Urinary bladder (tissue), 4 donors: ENCODE measurements around the gene RAP1A. TPM values are rescaled to one million over a fixed set of nuclear protein-coding genes. Genes with fewer than 3 reads are reported as not detected.
"Not testable (repeated sequence)": the region's sequence is repeated elsewhere in the genome, so short reads cannot be mapped to it uniquely, and the experiment has no call there.

Experiments used
- DNase-seq: peaks from one replicate; pipeline ENCODE4 v3.0.0-alpha.2; 2015; ENCODE audit errors: extremely low spot score
- H3K27ac ChIP-seq: one replicate; pipeline ENCODE4 v1.5.1; 2013; ENCODE audit warnings: low read depth, mild to moderate bottlenecking, moderate library complexity
- H3K36me3 ChIP-seq: one replicate; pipeline ENCODE4 v1.6.1; 2013; ENCODE audit warnings: mild to moderate bottlenecking, moderate library complexity; ENCODE audit not compliant: insufficient read depth
- H3K4me1 ChIP-seq: one replicate; pipeline ENCODE4 v1.6.1; 2013; ENCODE audit warnings: mild to moderate bottlenecking, moderate library complexity; ENCODE audit not compliant: insufficient read depth
- H3K4me3 ChIP-seq: one replicate; pipeline ENCODE4 v1.5.1; 2013; ENCODE audit warnings: low read depth, low read length
- WGBS: extraction: QIAGEN DNeasy Blood & Tissue Kit; methylation state at CpG from one replicate; pipeline ENCODE4 v1.1.7; 2013; 5-methylcytosine and 5-hydroxymethylcytosine counted together
- polyA plus RNA-seq: library from polyadenylated mRNA; stranded (reverse); fragments of 200-250 nt; gene quantifications from one replicate; pipeline ENCODE4 v1.2.3, GENCODE V29; 2013
- total RNA-seq: library from RNA; depleted of rRNA; stranded (reverse); fragments of >200 nt; gene quantifications from one replicate; pipeline ENCODE4 v1.2.3, GENCODE V29; 2014
- donor health status: healthy with polysubstance abuse.
- donor health status: healthy.

RAP1A gene
- total and polyA plus RNA-seq, 2 donors: 89.8 to 199 TPM

DNA sequence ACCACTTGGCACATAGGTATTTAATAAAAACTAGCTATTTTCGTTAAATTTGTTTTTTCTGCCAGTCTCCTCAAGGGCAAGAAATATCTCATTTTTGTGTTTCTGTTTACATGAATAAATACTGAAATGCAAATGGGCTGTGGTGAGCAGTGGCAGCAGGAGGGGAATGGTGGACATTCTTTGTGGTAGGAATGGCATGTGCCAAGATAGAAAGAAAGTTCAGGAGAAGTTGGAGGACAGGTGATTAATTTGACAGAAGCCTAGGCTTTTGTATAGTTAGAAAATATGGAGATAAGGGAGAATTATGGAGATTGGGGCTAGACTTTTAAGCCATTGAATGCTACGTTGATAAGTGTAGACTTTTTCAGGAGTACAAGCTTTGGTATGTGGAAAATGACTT is 8.6 kb downstream of the RAP1A start:
- no peak overlapping the region for H3K4me3 ChIP-seq
- no peaks in the 10 kb centered on the region for H3K4me1 ChIP-seq
- H3K27ac ChIP-seq: no peak overlapping the region
- no peak for DNase-seq
- peaks cover 2% of the 10 kb centered on the region for H3K36me3 ChIP-seq
- WGBS: 45% methylated on average over 2 of the region's 2 CpGs

DNA sequence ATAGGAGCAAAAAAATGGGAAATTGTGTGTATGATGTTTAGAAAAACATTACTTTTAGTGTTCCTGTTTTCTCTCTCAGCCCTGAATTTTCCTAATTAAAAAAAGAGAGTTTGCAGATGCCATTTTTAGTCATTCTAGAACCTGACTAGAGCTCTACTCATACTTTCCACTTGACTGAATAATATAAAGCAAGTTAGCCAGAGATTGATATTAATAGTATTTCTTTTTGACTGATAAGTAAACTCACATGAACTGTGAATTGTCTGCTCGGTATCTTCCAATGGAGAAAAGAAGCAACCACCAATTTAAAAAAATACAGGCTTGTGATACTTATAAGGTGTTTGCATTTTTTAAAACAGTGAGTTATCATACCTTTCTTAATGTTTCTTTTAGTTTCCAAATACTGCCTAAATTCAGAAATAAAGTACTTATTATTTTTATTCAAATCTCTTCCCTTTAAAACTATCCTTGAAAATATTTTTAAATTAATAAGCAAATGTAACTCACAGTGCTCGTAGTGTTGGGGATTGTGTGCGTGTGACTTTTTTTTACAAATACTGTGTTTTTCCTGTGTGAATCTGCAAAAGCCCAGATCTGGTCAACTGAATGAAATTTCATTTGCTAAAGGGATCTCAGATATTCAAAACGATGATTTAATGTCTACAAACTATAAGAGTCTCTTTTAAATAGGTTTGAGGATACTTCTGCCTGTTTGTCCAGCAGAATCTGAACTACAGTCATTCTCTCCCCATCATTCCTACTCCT is 9.8 kb downstream of the RAP1A start:
- peaks cover 2% of the 10 kb centered on the region for H3K36me3 ChIP-seq
- DNase-seq: no peak
- no peak overlapping the region for H3K27ac ChIP-seq
- 70% methylated on average over 4 of the region's 4 CpGs for WGBS
- no peaks in the 10 kb centered on the region for H3K4me1 ChIP-seq
- H3K4me3 ChIP-seq: no peak overlapping the region

DNA sequence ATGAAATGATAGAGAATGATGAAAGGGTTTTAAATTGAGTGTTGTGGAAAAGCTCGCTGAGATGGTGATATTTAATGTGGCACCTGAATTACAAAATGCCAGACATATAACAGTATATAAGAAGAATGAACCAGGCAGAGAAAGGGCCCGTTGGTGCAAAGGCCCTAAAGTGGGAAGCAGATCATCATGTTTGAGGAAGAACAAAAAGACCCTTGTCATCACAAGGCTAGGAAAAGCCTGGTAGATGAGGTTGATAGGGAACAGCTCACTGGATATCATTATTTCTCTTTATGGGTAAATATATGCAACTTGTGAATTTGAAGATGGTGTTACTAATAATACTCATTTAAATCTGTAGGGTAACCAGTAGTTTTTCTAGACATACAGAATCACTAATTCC is 11.0 kb downstream of the RAP1A start:
- 79% methylated on average over 2 of the region's 2 CpGs for WGBS
- H3K36me3 ChIP-seq: peaks cover 2% of the 10 kb centered on the region
- H3K27ac ChIP-seq: no peak overlapping the region
- no peak for DNase-seq
- no peaks in the 10 kb centered on the region for H3K4me1 ChIP-seq
- H3K4me3 ChIP-seq: no peak overlapping the region

GRCh38 chr1:111631502-111631901 is 11.9 kb downstream of the RAP1A start:
- Histone ChIP-seq H3K27ac (no peak overlapping the region), H3K36me3 (peaks cover 2% of the 10 kb centered on the region), H3K4me1 (no peaks in the 10 kb centered on the region), H3K4me3 (no peak overlapping the region)
- WGBS: 72% methylated on average over 2 of the region's 2 CpGs
- DNase-seq: no peak

- not testable (repeated sequence) for H3K4me3 ChIP-seq, H3K27ac ChIP-seq, H3K36me3 ChIP-seq, DNase-seq, H3K4me1 ChIP-seq
- WGBS: 94% methylated on average over 4 of the region's 4 CpGs
Observed at GRCh38 chr1:111632771-111633170, 13.2 kb downstream of the RAP1A start.

DNA sequence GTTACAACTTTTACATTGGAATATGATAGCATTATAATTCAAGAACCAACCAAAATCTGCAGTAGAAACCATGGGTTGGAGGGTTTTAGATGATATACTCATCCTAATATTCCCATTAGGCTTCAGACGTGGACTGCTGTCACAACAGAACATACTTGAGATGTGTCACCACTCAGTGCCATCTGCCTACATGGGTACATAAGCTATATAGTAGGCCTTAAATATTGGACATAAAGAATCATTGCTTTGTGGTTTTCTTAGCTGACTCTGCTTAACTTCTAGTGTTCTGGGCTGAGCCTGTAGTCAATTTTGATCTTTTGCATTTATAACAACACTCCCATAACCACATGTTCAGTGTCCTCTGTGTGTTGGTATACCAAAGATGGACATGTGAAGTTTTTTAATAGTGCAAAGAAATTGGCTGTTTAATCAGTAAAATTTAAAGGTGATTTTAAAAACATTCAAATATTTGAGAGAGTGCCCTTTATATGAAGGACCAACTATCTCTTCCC is 14.2 kb downstream of the RAP1A start:
- WGBS: 49% methylated on average over 1 of the region's 1 CpG
- no peaks in the 10 kb centered on the region for H3K4me1 ChIP-seq
- no peaks in the 10 kb centered on the region for H3K36me3 ChIP-seq
- no peak overlapping the region for H3K4me3 ChIP-seq
- no peak overlapping the region for H3K27ac ChIP-seq
- no peak for DNase-seq

DNA sequence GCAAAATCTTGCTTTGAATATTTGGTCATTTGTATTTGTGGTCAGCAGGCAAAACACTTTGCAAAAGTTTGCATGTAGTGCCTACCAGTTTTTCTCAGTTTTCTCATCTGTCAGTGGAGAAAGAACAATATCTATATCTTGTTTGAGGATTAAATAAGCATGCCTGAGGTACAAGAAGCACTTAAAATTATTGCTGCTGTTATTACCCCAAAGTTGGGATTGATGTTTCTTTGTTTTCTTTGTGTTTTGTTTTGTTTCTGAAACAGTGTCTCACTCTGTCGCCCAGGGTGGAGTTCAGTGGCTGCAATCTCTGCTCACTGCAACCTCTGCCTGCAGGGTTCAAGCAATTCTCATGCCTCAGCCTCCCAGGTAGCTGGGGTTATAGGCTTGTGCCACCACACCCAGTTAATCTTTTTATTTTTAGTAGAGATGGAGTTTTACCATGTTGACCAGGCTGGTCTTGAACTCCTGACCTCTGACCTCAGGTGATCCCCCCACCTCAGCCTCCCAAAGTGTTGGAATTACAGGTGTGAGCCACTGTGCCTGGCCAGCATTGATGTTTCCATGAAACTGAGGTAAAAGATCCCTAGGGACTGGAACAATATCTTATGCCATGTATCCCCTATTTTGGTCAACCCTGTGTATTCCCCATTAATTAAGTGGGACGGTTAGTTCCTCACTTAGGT is 15.9 kb downstream of the RAP1A start:
- no peak overlapping the region for H3K27ac ChIP-seq
- H3K4me1 ChIP-seq: no peaks in the 10 kb centered on the region
- H3K36me3 ChIP-seq: no peaks in the 10 kb centered on the region
- DNase-seq: no peak
- WGBS: 69% methylated on average over 2 of the region's 2 CpGs
- H3K4me3 ChIP-seq: no peak overlapping the region

DNA sequence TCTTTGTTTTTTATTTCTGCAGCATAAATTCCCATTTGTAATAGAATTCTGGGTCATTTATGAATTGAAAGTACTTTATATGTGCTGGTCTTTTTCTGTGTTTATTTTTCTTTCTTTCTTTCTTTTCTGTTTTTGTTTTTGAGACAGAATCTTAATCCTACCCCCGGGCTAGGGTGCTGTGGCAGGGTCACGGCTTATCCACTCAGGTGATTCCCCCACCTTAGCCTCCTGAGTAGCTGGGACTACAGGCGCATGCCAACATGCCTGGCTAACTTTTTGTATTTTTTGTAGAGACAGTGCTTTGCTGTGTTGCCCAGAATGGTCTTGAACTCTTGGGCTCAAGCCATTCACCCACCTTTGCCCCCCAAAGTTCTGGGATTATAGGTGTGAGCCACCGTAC is 18.7 kb downstream of the RAP1A start:
- WGBS: 84% methylated on average over 4 of the region's 4 CpGs
- no peaks in the 10 kb centered on the region for H3K4me1 ChIP-seq
- H3K36me3 ChIP-seq: no peaks in the 10 kb centered on the region
- no peak overlapping the region for H3K27ac ChIP-seq
- H3K4me3 ChIP-seq: no peak overlapping the region
- no peak for DNase-seq

GRCh38 chr1:111639602-111640198 is 20.1 kb downstream of the RAP1A start:
- WGBS: 71% methylated on average over 3 of the region's 3 CpGs

GRCh38 chr1:111643097-111643496 is 23.5 kb downstream of the RAP1A start:
- no peaks in the 10 kb centered on the region for H3K4me1 ChIP-seq
- DNase-seq: no peak
- 76% methylated on average over 2 of the region's 2 CpGs for WGBS
- H3K4me3 ChIP-seq: no peak overlapping the region
- no peaks in the 10 kb centered on the region for H3K36me3 ChIP-seq
- no peak overlapping the region for H3K27ac ChIP-seq

More at GRCh38 chr1:111639602-111640198, 20.1 kb downstream of the RAP1A start:
- H3K4me1 ChIP-seq: no peaks in the 10 kb centered on the region
- no peak for DNase-seq
- no peak overlapping the region for H3K27ac ChIP-seq
- H3K4me3 ChIP-seq: no peak overlapping the region
- no peaks in the 10 kb centered on the region for H3K36me3 ChIP-seq

GRCh38 chr1:111643696-111644095 is 24.1 kb downstream of the RAP1A start:
- no peak for DNase-seq
- H3K4me3 ChIP-seq: no peak overlapping the region
- 98% methylated on average over 3 of the region's 3 CpGs for WGBS

DNA sequence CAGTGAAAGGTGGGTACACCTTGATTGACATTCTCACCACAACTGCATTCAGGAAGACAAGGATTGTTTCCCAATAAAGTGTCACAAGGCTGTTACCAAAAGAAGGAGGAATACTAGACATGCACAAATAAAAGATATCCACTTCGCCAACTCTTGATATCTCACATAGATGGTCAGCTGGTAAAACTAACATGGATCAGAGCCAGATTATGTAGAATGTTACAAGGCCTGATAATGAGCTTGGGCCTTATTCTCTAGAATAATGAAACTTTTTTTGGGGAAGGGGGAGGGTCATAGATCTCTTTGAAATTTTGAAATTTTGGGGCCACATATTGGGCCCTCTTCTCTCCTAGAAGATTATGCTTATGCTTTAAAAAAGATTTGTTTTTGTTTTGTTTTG is 24.9 kb downstream of the RAP1A start:
- no peak for DNase-seq
- Histone ChIP-seq H3K4me1 (peaks cover 2% of the 10 kb centered on the region), H3K27ac (no peak overlapping the region), H3K36me3 (no peaks in the 10 kb centered on the region), H3K4me3 (no peak overlapping the region)
- WGBS: 74% methylated on average over 1 of the region's 1 CpG

More at GRCh38 chr1:111643696-111644095, 24.1 kb downstream of the RAP1A start:
- peaks cover 2% of the 10 kb centered on the region for H3K4me1 ChIP-seq
- H3K27ac ChIP-seq: no peak overlapping the region
- H3K36me3 ChIP-seq: no peaks in the 10 kb centered on the region

- no peak for DNase-seq
- WGBS: 87% methylated on average over 1 of the region's 1 CpG
- H3K4me1 ChIP-seq: peaks cover 2% of the 10 kb centered on the region
Observed at GRCh38 chr1:111647736-111648135, 28.1 kb downstream of the RAP1A start.

GRCh38 chr1:111648806-111649205 is 29.2 kb downstream of the RAP1A start:
- Histone ChIP-seq H3K27ac (no peak overlapping the region), H3K36me3 (no peaks in the 10 kb centered on the region), H3K4me1 (peaks cover 2% of the 10 kb centered on the region), H3K4me3 (no peak overlapping the region)
- WGBS: 88% methylated on average over 7 of the region's 7 CpGs
- no peak for DNase-seq

More at GRCh38 chr1:111647736-111648135, 28.1 kb downstream of the RAP1A start:
- Histone ChIP-seq H3K4me3 (no peak overlapping the region), H3K27ac (no peak overlapping the region), H3K36me3 (no peaks in the 10 kb centered on the region)
